ENCODE data around the gene MAGI3. TPM values are rescaled to one million over a fixed set of nuclear protein-coding genes. Genes with fewer than 3 reads are reported as not detected.

Gene MAGI3
- polyA plus RNA-seq, 2 of the 4 experiments (the other 2 are of a cell fraction): 3.8 to 7.9 TPM

DNA sequence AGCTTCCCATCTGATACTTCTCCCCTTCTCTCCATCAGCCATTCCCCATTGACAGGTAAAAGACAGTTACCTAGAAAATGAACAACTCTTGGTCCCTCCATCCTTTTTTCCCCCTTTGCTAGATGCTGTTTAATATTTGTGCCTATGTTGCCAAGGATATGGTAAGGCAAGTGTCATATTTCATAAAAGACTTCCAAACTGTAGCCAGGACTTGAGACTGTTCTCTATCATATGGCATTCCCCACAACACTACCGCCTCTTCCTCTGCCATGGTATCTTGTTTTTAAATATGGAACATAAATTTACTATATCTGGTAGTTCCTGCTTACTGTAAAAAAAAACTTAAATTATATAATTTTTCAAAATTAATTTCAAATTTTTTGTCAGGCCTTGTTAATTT, 271.8 kb downstream of the MAGI3 start (continued):
- TF ChIP-seq HEYL (CRISPR knock-in tag; IDR thresholded peaks at IDR 0.05) (no peak), MAZ (IDR thresholded peaks at IDR 0.05; ENCODE audit: borderline replicate concordance, low read depth, low read length) (no peak), EHF (CRISPR knock-in tag; IDR thresholded peaks at IDR 0.05) (no peak), CEBPB (IDR thresholded peaks at IDR 0.05) (no peak), HOXB5 (CRISPR knock-in tag; IDR thresholded peaks at IDR 0.05) (no peak), HES2 (IDR thresholded peaks at IDR 0.05) (no peak), FOXS1 (CRISPR knock-in tag; IDR thresholded peaks at IDR 0.05) (no peak), EHMT2 (IDR thresholded peaks at IDR 0.05; ENCODE audit: low read depth) (no peak)

DNA sequence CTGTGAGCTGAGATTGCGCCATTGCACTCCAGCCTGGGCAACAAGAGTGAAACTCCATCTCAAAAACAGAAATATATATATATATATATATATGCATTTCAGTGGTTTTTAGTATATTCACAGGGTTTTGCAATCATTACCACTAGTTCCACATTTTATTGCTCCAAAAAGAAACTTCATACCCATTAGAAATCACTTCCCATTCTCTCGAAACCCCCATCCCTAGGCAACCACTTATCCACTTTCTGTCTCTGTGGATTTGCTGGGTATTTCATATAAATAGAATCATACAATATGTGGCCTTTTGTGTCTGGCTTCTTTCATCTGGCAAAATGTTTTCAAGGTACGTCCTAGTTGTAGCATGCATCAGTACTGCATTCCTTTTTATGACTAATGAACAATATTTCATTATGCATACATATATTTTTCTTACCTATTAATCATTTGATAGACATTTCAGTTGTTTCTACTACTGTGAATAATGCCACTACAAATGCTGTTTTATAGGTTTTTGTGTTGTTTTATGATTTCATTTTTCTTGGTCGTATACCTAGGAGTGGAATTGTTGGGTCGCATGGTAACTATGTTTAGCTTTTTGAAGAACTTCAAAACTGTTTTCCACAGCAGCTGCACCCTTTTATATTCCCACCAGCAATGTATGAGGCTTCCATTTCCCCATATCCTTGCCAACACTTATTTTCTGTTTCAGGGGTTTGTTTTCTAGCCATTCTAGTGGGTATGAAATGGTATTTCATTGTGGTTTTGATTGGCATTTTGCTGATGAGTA, 273.0 kb downstream of the MAGI3 start:
- H3K4me3 ChIP-seq: no peak overlapping the region
- H3K4me2 ChIP-seq: no peak overlapping the region
- FAIRE-seq: no peak
- no peak overlapping the region for H3K27ac ChIP-seq
- H3K4me1 ChIP-seq: no peaks in the 10 kb centered on the region
- POLR2A ChIA-PET: no interaction called here
- CTCF ChIA-PET: interaction anchor here (0.7 kb wide), 1 partner anchor 422 kb away, joined by 3 read pairs; no protein-coding TSS in a partner anchor
- ATAC-seq: no peak
- TF ChIP-seq REST (IDR thresholded peaks at IDR 0.05) (no peak), ZFP36 (IDR thresholded peaks at IDR 0.05; ENCODE audit: borderline replicate concordance, partially characterized antibody) (no peak), MAZ (IDR thresholded peaks at IDR 0.05; ENCODE audit: borderline replicate concordance, low read depth, low read length) (no peak), RFX5 (IDR thresholded peaks at IDR 0.05) (no peak), NPAS2 (CRISPR knock-in tag; IDR thresholded peaks at IDR 0.05; ENCODE audit: borderline replicate concordance) (no peak), USF2 (IDR thresholded peaks at IDR 0.05) (no peak), ZSCAN20 (CRISPR knock-in tag; IDR thresholded peaks at IDR 0.05) (no peak)
- 75% methylated on average over 5 of the region's 5 CpGs for WGBS (ENCODE audit: missing lambda C conversion rate)
- no peak for DNase-seq (ENCODE audit: low read depth in 1 of 2, low spot score in 1 of 2)
- no peaks in the 10 kb centered on the region for H3K9me3 ChIP-seq

GRCh38 chr1:113665071-113665470, 274.8 kb downstream of the MAGI3 start:
- ATAC-seq (no peak), FAIRE-seq (no peak), DNase-seq (ENCODE audit: low read depth in 1 of 2, low spot score in 1 of 2) (no peak)
- Histone ChIP-seq H3K4me1 (peaks cover 2% of the 10 kb centered on the region; the same call in 1 of the 3 replicates), H3K4me2 (no peak overlapping the region), H3K9me3 (no peaks in the 10 kb centered on the region), H3K27ac (no peak overlapping the region), H3K4me3 (no peak overlapping the region)
- TF ChIP-seq, protein P1, sequence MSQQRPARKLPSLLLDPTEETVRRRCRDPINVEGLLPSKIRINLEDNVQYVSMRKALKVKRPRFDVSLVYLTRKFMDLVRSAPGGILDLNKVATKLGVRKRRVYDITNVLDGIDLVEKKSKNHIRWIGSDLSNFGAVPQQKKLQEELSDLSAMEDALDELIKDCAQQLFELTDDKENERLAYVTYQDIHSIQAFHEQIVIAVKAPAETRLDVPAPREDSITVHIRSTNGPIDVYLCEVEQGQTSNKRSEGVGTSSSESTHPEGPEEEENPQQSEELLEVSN (IDR thresholded peaks at IDR 0.05; ENCODE audit: borderline replicate concordance, low read depth): no peak
- TF ChIP-seq, protein P2, sequence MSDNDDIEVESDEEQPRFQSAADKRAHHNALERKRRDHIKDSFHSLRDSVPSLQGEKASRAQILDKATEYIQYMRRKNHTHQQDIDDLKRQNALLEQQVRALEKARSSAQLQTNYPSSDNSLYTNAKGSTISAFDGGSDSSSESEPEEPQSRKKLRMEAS (IDR thresholded peaks at IDR 0.05): no peak
- no peak for TF ChIP-seq PHF8 (IDR thresholded peaks at IDR 0.05; ENCODE audit: borderline replicate concordance, low read depth)
- TF ChIP-seq TFCP2L1 (CRISPR knock-in tag; IDR thresholded peaks at IDR 0.05): no peak
- TF ChIP-seq FOSB (CRISPR knock-in tag; IDR thresholded peaks at IDR 0.05): no peak
- no peak for TF ChIP-seq RNF2 (IDR thresholded peaks at IDR 0.05; ENCODE audit: borderline replicate concordance, low read depth)
- TF ChIP-seq FOXS1 (CRISPR knock-in tag; IDR thresholded peaks at IDR 0.05): no peak
- TF ChIP-seq HOXA7 (CRISPR knock-in tag; IDR thresholded peaks at IDR 0.05): no peak
- TF ChIP-seq SMC3 (IDR thresholded peaks at IDR 0.05): no peak
- ChIA-PET POLR2A (no interaction called here), CTCF (interaction anchor here (1.4 kb wide), 1 partner anchor 525 kb away, joined by 4 read pairs; no protein-coding TSS in a partner anchor)

Measured in A549 (cell line).